NCI-H1694 treated with DMSO at 0.1 percent for 48 hours (cell line): ENCODE results near the gene TAS2R13.

ENCODE experiments used
- DNase-seq: peaks from one replicate; lab custom pipeline; 2025; lab: John Stamatoyannopoulos, UW

The TAS2R13 gene

GRCh38 chr12:10867381-10867780, 42.0 kb downstream of the TAS2R13 start:
- DNase-seq = no peak

- no peak for DNase-seq
Measured at GRCh38 chr12:10863512-10864218, 45.7 kb downstream of the TAS2R13 start.

GRCh38 chr12:10861366-10861765, 48.0 kb downstream of the TAS2R13 start:
- DNase-seq = no peak
